ENCODE data around the gene CDKAL1.

GRCh38 chr6:20757761-20758160, 223.5 kb downstream of the CDKAL1 start:
- TF ChIP-seq CTCF (IDR thresholded peaks at IDR 0.05) (no peak), POLR2A (IDR thresholded peaks at IDR 0.05) (no peak), POLR2AphosphoS5 (IDR thresholded peaks at IDR 0.05; ENCODE audit: insufficient read depth in 1 of 2, low read depth in 1 of 2) (no peak)

All from vagina (tissue), 2 donors.